Lower leg skin (tissue), 4 donors: ENCODE data around the gene MAP3K14. TPM values are rescaled to one million over a fixed set of nuclear protein-coding genes. Genes with fewer than 3 reads are reported as not detected.
"Not testable (repeated sequence)": the region's sequence is repeated elsewhere in the genome, so short reads cannot be mapped to it uniquely, and the experiment has no call there.

Experiments
- DNase-seq, 2 donors: peaks; one replicate each; pipeline ENCODE4 v3.0.0-alpha.2; 2019; ENCODE audit warnings: low spot score in 2 of 2
- H3K4me3 ChIP-seq: fragments of 200-600 bp; sonication (generic); 2 replicates; pipeline ENCODE4 v1.5.1; 2017; ENCODE audit warnings: mild to moderate bottlenecking, low read depth; ENCODE audit not compliant: poor library complexity, severe bottlenecking
- POLR2A ChIP-seq, 2 donors: fragments of 450-650 bp; IDR thresholded peaks; one replicate each; pipeline ENCODE4 v1.6.1; 2016 to 2017; ENCODE audit warnings: antibody characterized with exemption in 2 of 2, mild to moderate bottlenecking in 1 of 2, moderate library complexity in 1 of 2
- WGBS, 2 donors: methylation state at CpG; one replicate each; pipeline ENCODE4 v1.1.5; 2018; 5-methylcytosine and 5-hydroxymethylcytosine counted together
- intact Hi-C: fragments of 100-400 bp; cut with DNase I; formaldehyde crosslinking; loops from one replicate; pipeline ENCODE4 v1.15.0; 2023; ENCODE audit warnings: low total_unique reads
- total RNA-seq, 4 donors: library from RNA; depleted of rRNA; stranded (reverse); fragments of >200 nt; gene quantifications; one replicate each; pipeline ENCODE4 v1.1.0, GENCODE V29; 2016
- TF ChIP-seq, protein P1 (sequence below), 3 donors: fragments of 450-650 bp; IDR thresholded peaks; one replicate each; pipeline ENCODE4 v1.5.1; 2016; ENCODE audit warnings: antibody characterized with exemption in 3 of 3, mild to moderate bottlenecking in 3 of 3, moderate library complexity in 2 of 3

The MAP3K14 gene
- total RNA-seq, 4 donors from 2014 or later, result 8.1 to 13.0 (median 11.0) TPM

DNA sequence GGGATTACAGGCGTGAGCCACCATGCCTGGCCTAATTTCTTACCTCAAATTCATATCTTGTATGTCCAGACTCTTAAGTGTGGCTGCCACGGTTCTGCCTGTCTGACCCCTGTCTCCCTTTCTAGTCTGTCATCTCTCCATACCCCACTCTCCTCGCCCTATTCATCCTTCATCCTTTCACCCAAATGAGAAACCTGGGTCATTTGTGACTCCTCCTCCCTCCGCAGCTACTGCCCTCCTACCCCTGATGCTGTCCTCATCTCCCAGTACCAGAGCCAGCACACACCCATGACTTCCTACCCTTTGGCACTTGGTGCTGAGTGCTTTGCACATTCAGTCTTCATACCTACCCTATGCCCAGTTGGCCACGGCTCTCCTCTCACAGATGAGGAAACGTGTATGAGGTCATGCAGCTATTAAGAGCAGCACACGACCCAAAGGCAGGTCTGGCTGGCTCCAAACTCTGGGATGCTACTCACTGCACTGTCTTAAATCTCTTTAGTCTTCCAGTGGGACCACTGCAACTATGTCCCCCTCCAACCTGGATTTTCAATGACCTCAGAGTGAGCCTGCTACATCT lies 56.5 kb downstream of the MAP3K14 start:
- 71 to 73% methylated on average over 7 of the region's 7 CpGs for WGBS, 2 donors
- no peak overlapping the region for H3K4me3 ChIP-seq
- TF ChIP-seq POLR2A (IDR thresholded peaks at IDR 0.05), result no peak
- intact Hi-C loops, result no loop called here
- DNase-seq, result no peak

DNA sequence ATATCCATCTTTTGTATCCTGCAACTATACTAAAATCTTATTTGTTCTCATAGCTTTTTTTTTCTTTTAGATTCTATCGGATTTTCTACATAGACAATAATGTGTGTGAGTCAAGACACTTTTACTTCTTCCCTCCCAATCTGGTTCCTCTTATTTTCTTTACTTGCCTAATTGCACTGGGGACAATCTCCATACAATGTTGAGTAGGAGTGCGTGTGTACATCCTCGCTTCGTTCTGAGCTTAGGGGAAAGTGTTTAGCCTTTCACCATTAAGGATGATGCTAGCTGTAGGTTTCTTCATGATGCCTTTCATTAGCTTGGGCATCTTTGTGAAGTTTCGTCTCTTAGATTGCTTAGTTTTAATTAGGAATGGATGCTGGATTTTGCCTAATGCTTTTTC lies 57.8 kb downstream of the MAP3K14 start:
- TF ChIP-seq, protein P1, sequence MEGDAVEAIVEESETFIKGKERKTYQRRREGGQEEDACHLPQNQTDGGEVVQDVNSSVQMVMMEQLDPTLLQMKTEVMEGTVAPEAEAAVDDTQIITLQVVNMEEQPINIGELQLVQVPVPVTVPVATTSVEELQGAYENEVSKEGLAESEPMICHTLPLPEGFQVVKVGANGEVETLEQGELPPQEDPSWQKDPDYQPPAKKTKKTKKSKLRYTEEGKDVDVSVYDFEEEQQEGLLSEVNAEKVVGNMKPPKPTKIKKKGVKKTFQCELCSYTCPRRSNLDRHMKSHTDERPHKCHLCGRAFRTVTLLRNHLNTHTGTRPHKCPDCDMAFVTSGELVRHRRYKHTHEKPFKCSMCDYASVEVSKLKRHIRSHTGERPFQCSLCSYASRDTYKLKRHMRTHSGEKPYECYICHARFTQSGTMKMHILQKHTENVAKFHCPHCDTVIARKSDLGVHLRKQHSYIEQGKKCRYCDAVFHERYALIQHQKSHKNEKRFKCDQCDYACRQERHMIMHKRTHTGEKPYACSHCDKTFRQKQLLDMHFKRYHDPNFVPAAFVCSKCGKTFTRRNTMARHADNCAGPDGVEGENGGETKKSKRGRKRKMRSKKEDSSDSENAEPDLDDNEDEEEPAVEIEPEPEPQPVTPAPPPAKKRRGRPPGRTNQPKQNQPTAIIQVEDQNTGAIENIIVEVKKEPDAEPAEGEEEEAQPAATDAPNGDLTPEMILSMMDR (IDR thresholded peaks at IDR 0.05), result no peak
- TF ChIP-seq POLR2A (IDR thresholded peaks at IDR 0.05), result no peak
- intact Hi-C loops, result no loop called here
- no peak overlapping the region for H3K4me3 ChIP-seq
- no peak for DNase-seq
- WGBS, 2 donors, result 51 to 52% methylated on average over 5 of the region's 5 CpGs

DNA sequence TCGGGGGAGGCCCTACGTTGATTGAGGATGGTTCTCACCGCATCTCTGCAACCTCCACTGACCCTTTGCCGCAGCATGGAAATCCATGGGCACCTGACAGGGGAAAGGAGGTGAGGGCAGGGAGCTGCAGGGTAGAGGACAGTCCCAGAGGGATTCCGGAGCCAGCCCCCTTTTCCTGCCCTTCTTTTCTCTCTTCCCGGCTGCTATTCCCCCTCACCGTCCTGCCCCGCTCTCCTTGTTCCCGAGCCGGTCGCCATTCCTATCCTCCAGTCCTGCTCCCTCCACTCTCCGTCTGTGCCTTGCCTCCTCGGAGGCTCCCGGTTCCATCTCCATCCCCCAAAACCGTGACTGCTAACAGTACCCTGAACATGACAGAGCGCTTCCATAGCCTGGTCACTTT lies 59.7 kb downstream of the MAP3K14 start:
- H3K4me3 ChIP-seq, result no peak overlapping the region
- intact Hi-C loops, result no loop called here
- 78 to 84% methylated on average over 16 of the region's 16 CpGs for WGBS, 2 donors
- no peak for DNase-seq
- TF ChIP-seq, protein P1 (IDR thresholded peaks at IDR 0.05), result no peak
- no peak for TF ChIP-seq POLR2A (IDR thresholded peaks at IDR 0.05)

DNA sequence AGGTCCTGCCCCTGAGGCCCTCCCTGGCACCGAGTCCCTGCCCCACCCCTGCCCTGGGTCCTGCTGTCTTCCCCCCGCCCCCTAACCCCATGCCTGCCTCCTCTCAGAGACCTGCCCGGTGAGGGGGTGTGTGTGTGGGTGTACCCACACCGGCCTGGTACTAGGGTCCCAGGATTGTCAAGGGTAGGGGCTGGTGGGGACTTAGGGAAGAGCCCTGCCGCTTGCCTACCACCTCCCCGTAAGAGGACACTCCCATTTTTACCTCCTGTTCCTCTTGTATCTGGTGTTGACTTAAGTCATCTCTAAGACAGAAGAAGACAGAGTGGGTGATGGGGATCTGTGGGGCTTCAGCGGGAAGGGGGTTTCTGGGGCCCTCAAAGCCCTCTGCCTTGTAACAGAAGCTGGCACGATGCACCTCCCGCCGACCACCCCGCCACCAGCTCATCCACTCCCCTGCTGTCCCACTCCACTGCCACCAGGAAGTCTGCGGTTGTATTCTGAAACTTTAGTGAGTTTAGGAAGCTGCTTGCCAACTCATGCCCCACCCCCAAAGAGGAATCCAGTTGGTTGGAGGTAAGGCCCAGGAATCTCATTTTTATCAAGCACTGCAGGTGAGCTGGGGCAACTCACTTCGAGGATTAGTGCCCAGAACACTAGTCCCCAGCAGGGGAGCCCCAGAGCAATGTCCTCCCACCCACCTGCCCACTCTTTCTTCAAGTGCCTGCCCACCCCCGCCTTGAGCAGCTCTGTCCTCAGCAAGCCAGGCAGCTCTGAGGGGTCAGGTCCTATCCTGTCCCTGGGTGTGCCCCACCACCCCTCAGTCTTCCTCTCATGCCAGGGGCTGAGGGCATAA lies 60.5 kb downstream of the MAP3K14 start:
- intact Hi-C loops, result no loop called here
- TF ChIP-seq, protein P1 (IDR thresholded peaks at IDR 0.05), result no peak
- TF ChIP-seq POLR2A (IDR thresholded peaks at IDR 0.05), result no peak
- WGBS, 2 donors, result 76 to 80% methylated on average over 14 of the region's 14 CpGs
- DNase-seq, result no peak
- H3K4me3 ChIP-seq, result no peak overlapping the region

DNA sequence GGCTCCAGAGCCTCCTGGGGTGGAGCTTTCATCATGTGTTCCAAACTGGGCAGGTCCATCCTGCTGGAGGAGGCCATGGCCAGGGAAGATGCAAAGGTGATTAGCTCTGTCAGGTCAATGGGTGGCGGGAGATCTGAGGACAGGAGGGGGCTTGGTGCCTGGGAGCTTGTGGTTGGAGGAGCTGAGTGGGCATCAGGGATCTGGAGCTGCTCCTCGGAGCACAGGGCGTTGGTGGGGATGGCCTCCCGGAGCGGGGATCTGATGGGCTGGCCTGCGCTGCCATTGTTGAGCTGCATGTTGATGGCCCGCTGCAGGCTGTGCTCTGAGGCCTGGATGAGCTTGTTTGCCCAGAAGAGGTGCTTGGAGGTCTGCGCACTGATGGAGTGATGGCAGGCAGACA lies 61.5 kb downstream of the MAP3K14 start:
- TF ChIP-seq, protein P1 (IDR thresholded peaks at IDR 0.05), result no peak
- no peak for TF ChIP-seq POLR2A (IDR thresholded peaks at IDR 0.05)
- no peak for DNase-seq
- 95% methylated on average over 8 of the region's 8 CpGs for WGBS, 2 donors
- no peak overlapping the region for H3K4me3 ChIP-seq
- intact Hi-C loops, result no loop called here

DNA sequence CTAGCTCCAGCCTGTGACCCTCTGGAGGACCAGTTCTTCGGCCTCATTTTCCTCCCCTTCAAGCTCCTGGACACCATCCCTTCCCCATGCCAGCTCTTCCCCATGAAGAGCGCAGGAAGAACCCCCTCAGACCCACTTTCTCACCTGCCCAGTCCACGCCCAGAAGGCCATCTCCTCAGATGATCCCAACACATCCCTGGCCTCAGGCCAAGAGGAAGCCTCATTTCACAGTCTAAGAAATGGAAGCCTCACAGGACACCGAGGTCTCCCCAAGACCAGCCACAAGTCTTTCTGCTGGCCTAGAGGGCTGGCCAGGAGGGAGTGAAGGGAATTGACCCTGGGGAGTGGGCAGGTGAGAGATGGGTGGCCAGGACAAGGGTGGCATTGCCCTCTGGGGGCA lies 62.9 kb downstream of the MAP3K14 start:
- no peak for DNase-seq
- intact Hi-C loops, result no loop called here
- no peak for TF ChIP-seq POLR2A (IDR thresholded peaks at IDR 0.05)
- 87 to 93% methylated on average over 4 of the region's 4 CpGs for WGBS, 2 donors
- no peak overlapping the region for H3K4me3 ChIP-seq

DNA sequence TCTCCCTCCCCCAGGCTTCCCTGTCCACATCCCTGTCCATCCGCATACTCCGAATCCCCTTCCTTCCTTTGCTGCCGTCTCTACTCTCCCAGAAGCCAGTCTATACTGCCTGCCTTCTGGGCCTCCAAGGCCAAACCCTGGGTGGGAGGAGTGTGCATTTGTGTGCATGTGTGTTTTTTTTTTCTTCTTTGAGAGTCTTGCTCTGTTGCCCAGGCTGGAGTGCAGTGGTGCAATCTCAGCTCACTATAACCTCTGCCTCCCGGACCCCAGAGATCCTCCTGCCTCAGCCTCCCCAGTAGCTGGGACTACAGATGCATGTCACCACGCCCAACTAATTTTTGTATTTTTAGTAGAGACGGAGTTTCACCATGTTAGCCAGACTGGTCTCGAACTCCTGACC lies 63.6 kb downstream of the MAP3K14 start:
- H3K4me3 ChIP-seq, intact Hi-C loops, DNase-seq: not testable (repeated sequence)
- whole genome bisulfite sequencing, 2 donors, result 92 to 93% methylated on average over 7 of the region's 7 CpGs
